HG03342 (cell line): Measurements from ENCODE around the gene PI16.

Experiments
- ATAC-seq: cut with Tn5 transposase; IDR thresholded peaks from one replicate; pipeline ENCODE4 v1.9.1; 2021; ENCODE audit warnings: mild to moderate bottlenecking, moderate library complexity; ENCODE audit not compliant: unreplicated experiment

Gene PI16

GRCh38 chr6:36956446-36956820, 1.9 kb downstream of the PI16 start:
- no peak for ATAC-seq

- ATAC-seq = no peak
Measured at GRCh38 chr6:36957773-36958271, 3.3 kb downstream of the PI16 start.

- no peak for ATAC-seq
Measured at GRCh38 chr6:36958775-36959554, 4.4 kb downstream of the PI16 start.

- ATAC-seq = no peak
Measured at GRCh38 chr6:36959555-36960250, 5.2 kb downstream of the PI16 start.

- ATAC-seq = no peak
Measured at GRCh38 chr6:36961441-36962435, 7.2 kb downstream of the PI16 start.

GRCh38 chr6:36962874-36963273, 8.3 kb downstream of the PI16 start:
- ATAC-seq = no peak

GRCh38 chr6:36963451-36964290, 9.1 kb downstream of the PI16 start:
- ATAC-seq = no peak

GRCh38 chr6:36964349-36964748, 9.8 kb downstream of the PI16 start:
- no peak for ATAC-seq

- ATAC-seq = no peak
Measured at GRCh38 chr6:36964908-36965307, 10.4 kb downstream of the PI16 start.

- no peak for ATAC-seq
Measured at GRCh38 chr6:36967301-36967700, 12.8 kb downstream of the PI16 start.

GRCh38 chr6:36967757-36968156, 13.2 kb downstream of the PI16 start:
- ATAC-seq = no peak

GRCh38 chr6:36968266-36968977, 13.9 kb downstream of the PI16 start:
- no peak for ATAC-seq

- no peak for ATAC-seq
Measured at GRCh38 chr6:36969240-36969691, 14.7 kb downstream of the PI16 start.

- no peak for ATAC-seq
Measured at GRCh38 chr6:36969988-36970891, 15.7 kb downstream of the PI16 start.

GRCh38 chr6:36970892-36971842, 16.6 kb downstream of the PI16 start:
- no peak for ATAC-seq

- no peak for ATAC-seq
Measured at GRCh38 chr6:36971921-36972673, 17.6 kb downstream of the PI16 start.

GRCh38 chr6:36973190-36973589, 18.7 kb downstream of the PI16 start:
- ATAC-seq = no peak
